Small intestine (tissue), 7 donors: Measurements from ENCODE around the gene NACC1. TPM values are rescaled to one million over a fixed set of nuclear protein-coding genes. Genes with fewer than 3 reads are reported as not detected.

Experiments
- DNase-seq, 2 donors: peaks; one replicate each; pipeline versions ENCODE4 v3.0.0 to v3.0.0-alpha.2; 2013
- FAIRE-seq: peaks from 2 replicates; lab custom pipeline; 2012; peaks lifted over from hg19 to GRCh38; lab: Jason Lieb, UNC
- H3K27ac ChIP-seq, 3 donors: one replicate each; pipeline ENCODE4 v1.5.1; 2013; ENCODE audit warnings: low read length in 2 of 3, mild to moderate bottlenecking in 2 of 3, control low read depth in 1 of 3, inconsistent platforms in 1 of 3, low read depth in 1 of 3, moderate library complexity in 1 of 3
- H3K27me3 ChIP-seq, 3 donors: one replicate each; pipeline ENCODE4 v1.6.1; 2013; ENCODE audit warnings: low read length in 3 of 3, inconsistent platforms in 1 of 3; ENCODE audit not compliant: control insufficient read depth in 3 of 3, insufficient read depth in 3 of 3
- H3K36me3 ChIP-seq, 3 donors: one replicate each; pipeline ENCODE4 v1.6.1; 2013; ENCODE audit warnings: low read length in 3 of 3, inconsistent platforms in 1 of 3, low read depth in 1 of 3, mild to moderate bottlenecking in 1 of 3, moderate library complexity in 1 of 3; ENCODE audit not compliant: control insufficient read depth in 3 of 3, insufficient read depth in 2 of 3
- H3K4me1 ChIP-seq, 3 donors: one replicate each; pipeline ENCODE4 v1.6.1; 2013; ENCODE audit warnings: low read length in 2 of 3, inconsistent platforms in 1 of 3, low read depth in 1 of 3, mild to moderate bottlenecking in 1 of 3, moderate library complexity in 1 of 3; ENCODE audit not compliant: control insufficient read depth in 3 of 3, insufficient read depth in 2 of 3
- H3K4me3 ChIP-seq, 3 donors: one replicate each; pipeline ENCODE4 v1.5.1; 2013; ENCODE audit warnings: low read length in 3 of 3, control low read depth in 1 of 3, inconsistent platforms in 1 of 3, low read depth in 1 of 3, mild to moderate bottlenecking in 1 of 3, moderate library complexity in 1 of 3
- H3K9me3 ChIP-seq, 2 donors: one replicate each; pipeline ENCODE4 v1.6.1; 2013; ENCODE audit warnings: low read depth in 1 of 2, low read length in 1 of 2; ENCODE audit not compliant: control insufficient read depth in 2 of 2, insufficient read depth in 1 of 2
- WGBS, 3 donors: extraction: QIAGEN DNeasy Blood & Tissue Kit; methylation state at CpG; one replicate each; pipeline ENCODE4 v1.1.7; 2013; 5-methylcytosine and 5-hydroxymethylcytosine counted together
- polyA plus RNA-seq, 4 donors: library from polyadenylated mRNA; stranded (reverse) in 3 of 4; unstranded in 1 of 4; fragments of 200-250 nt in 3 of 4; fragments of 120-200 nt in 1 of 4; gene quantifications; one replicate each; pipeline versions ENCODE4 v1.2.1 to v1.2.3, GENCODE V29; 2013
- donor health status: healthy with polysubstance abuse.
- donor health status: control.
- donor health status: control.
- donor health status: Bipolar disorder and iron deficiency.
- donor health status: healthy.

Gene NACC1
- polyA plus RNA-seq, 4 donors, result 7.6 to 51.6 (median 17.9) TPM

- Histone ChIP-seq H3K27me3 (no peaks in the 10 kb centered on the region), H3K4me3 (no peak overlapping the region), H3K27ac (no peak overlapping the region), H3K9me3 (no peaks in the 10 kb centered on the region), H3K4me1 (peaks cover 0 to 4% (median 0%) of the 10 kb centered on the region in 3 donors), H3K36me3 (peaks cover 0 to 43% (median 2%) of the 10 kb centered on the region in 3 donors)
- WGBS, 3 donors, result 85 to 91% (median 89%) methylated on average over 8 to 9 of the region's 9 CpGs
- DNase-seq (no peak), FAIRE-seq (no peak)
These were observed 9.0 kb downstream of the NACC1 start for GRCh38 chr19:13127051-13127450.

- H3K4me1 ChIP-seq, result no peaks in the 10 kb centered on the region
- 87 to 91% (median 91%) methylated on average over 6 of the region's 6 CpGs for WGBS, 3 donors
- no peak for FAIRE-seq
These were observed 9.9 kb downstream of the NACC1 start for GRCh38 chr19:13127811-13128575.

GRCh38 chr19:13128583-13128982 is 10.5 kb downstream of the NACC1 start:
- H3K4me1 ChIP-seq, result no peaks in the 10 kb centered on the region
- H3K9me3 ChIP-seq, result no peaks in the 10 kb centered on the region
- WGBS, 3 donors, result 55 to 74% (median 67%) methylated on average over 1 of the region's 1 CpG
- H3K27ac ChIP-seq, result no peak overlapping the region
- DNase-seq (no peak), FAIRE-seq (no peak)
- no peaks in the 10 kb centered on the region for H3K27me3 ChIP-seq
- no peak overlapping the region for H3K4me3 ChIP-seq
- H3K36me3 ChIP-seq, result peaks cover 0 to 45% (median 2%) of the 10 kb centered on the region in 3 donors

More at GRCh38 chr19:13127811-13128575, 9.9 kb downstream of the NACC1 start:
- Histone ChIP-seq H3K9me3 (no peaks in the 10 kb centered on the region), H3K4me3 (no peak overlapping the region), H3K36me3 (peaks cover 0 to 49% (median 2%) of the 10 kb centered on the region in 3 donors), H3K27me3 (no peaks in the 10 kb centered on the region), H3K27ac (no peak overlapping the region)
- no peak for DNase-seq

DNA sequence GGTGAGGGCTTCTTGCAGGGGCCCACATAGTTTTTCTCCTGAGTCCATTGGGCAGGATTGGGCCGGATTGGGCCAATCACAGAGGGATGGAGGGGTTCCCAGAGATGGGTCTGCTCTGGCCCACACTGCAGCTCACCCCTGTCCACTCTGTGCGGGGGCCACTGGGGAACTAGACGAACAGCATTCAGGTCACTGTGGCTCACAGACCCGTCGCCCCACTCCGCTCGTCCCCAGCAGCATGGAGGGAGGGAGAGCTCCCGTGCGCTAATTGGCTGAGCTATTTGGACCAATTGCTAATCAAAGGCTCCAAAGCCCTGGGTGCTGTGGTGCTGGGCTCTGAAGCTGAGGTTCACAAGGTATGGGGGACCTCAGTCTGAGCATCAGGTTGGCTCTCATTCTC is 11.3 kb downstream of the NACC1 start:
- H3K4me3 ChIP-seq, result no peak overlapping the region
- H3K27ac ChIP-seq, result no peak overlapping the region
- H3K36me3 ChIP-seq, result peaks cover 0 to 39% (median 1%) of the 10 kb centered on the region in 3 donors
- DNase-seq (no peak), FAIRE-seq (no peak)
- 93 to 97% (median 96%) methylated on average over 9 of the region's 9 CpGs for WGBS, 3 donors
- no peaks in the 10 kb centered on the region for H3K9me3 ChIP-seq
- H3K4me1 ChIP-seq, result no peaks in the 10 kb centered on the region
- H3K27me3 ChIP-seq, result no peaks in the 10 kb centered on the region

DNA sequence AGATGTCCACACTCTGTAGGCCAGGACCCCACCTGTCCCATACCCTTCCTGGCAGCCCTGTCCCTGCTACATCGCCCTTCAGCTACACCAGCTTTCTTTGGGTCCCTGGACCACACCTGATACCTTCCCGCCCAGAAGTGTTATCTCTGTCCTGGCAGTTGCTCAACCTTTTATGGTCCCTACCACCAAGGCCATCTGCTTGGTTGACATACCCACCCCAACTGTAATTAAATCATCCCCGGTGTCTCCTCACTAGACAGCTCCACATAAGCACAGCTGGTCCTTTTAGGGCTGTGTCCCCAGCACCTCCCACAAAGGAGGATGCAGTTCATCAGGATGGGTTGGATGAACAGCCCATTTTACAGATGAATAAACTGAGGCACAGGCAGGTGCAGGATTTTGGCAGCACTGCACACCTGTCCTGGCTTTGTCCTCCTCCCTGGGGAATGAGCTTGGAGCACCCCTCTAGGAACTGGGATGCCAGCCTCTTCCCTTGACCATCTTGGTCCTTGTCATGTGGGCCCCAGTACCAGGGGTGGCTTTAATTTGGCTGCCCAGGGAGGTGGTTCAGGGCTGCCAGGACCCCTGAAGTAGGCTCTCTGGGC is 12.9 kb downstream of the NACC1 start:
- H3K27me3 ChIP-seq, result no peaks in the 10 kb centered on the region
- no peaks in the 10 kb centered on the region for H3K9me3 ChIP-seq
- H3K4me3 ChIP-seq, result no peak overlapping the region
- no peaks in the 10 kb centered on the region for H3K4me1 ChIP-seq
- H3K36me3 ChIP-seq, result peaks cover 6 to 44% (median 6%) of the 10 kb centered on the region in 3 donors
- FAIRE-seq (no peak), DNase-seq (peak; percentile 22 to 36)
- no peak overlapping the region for H3K27ac ChIP-seq
- WGBS, 3 donors, result 40 to 77% (median 51%) methylated on average over 3 of the region's 3 CpGs

DNA sequence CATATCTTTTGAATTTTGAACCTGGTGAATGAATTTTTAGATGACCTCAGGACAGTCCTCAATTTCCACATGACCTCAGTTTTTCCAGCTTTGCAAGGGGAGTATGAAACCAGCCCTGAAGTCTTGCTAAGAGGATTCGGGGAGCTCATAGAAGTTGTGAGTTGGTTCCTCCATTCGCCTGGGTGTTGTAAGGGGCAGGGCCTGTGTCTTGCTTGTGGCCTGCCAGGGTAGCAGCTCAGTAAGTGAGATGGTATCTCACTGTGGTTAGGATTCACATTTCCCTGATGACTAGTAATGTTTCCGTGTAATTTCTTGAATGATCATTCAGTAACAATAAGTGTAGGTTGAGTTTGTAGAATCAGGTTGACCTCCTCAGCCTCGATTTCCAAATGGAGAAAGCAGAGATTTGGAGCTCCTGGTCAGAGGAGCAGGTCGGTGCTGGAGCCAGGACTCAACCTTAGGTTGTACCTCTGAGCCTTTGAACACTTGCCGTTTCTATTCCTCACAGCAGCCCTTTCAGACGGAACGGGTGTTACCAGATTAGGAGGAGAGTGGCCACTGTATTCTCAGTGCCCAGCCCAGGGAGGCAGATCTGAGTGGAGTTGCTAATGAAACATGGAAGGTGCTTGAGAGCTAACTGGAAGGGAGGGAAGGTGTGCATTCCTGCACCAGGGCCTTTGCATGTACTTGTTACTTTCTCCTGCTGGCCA is 14.6 kb downstream of the NACC1 start:
- Histone ChIP-seq H3K4me3 (no peak overlapping the region), H3K27me3 (no peaks in the 10 kb centered on the region), H3K27ac (no peak overlapping the region), H3K4me1 (no peaks in the 10 kb centered on the region), H3K9me3 (no peaks in the 10 kb centered on the region), H3K36me3 (peaks cover 11 to 54% (median 18%) of the 10 kb centered on the region in 3 donors)
- no peak for DNase-seq
- no peak for FAIRE-seq
- 78 to 82% (median 79%) methylated on average over 8 of the region's 8 CpGs for WGBS, 3 donors

DNA sequence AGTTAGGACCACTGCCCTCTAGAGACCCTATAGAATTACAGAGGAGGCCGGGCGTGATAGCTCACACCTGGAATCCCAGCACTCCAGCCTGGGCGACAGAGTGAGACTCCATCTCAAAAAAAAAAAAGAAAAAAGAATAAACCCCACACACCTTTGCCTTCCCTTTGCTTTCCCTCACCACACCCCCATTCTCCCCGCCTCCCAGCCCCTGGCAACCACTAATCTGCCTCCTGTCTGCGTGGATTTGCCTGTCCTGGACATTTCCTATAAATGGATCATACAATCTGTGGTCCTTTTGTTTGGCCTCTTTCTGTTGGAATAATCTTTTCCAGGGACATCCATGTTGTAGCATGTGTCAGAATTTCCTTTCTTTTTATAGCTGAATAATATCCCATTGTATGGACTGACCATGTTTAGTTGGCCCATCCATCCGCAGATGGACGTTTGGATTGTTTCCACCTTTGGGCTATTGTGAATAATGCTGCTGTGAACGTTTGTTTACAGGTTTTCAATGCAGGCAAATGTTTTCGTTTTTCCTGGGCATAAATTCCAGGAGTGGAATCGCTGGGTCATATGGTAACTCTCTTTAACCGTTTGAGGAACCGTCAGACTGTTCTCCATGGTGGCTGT is 15.3 kb downstream of the NACC1 start:
- FAIRE-seq (no peak), DNase-seq (no peak)
- Histone ChIP-seq H3K4me1 (no peaks in the 10 kb centered on the region), H3K27me3 (no peaks in the 10 kb centered on the region), H3K27ac (no peak overlapping the region), H3K9me3 (no peaks in the 10 kb centered on the region), H3K4me3 (no peak overlapping the region), H3K36me3 (peaks cover 17 to 57% (median 19%) of the 10 kb centered on the region in 3 donors)
- 70 to 85% (median 82%) methylated on average over 12 of the region's 12 CpGs for WGBS, 3 donors

DNA sequence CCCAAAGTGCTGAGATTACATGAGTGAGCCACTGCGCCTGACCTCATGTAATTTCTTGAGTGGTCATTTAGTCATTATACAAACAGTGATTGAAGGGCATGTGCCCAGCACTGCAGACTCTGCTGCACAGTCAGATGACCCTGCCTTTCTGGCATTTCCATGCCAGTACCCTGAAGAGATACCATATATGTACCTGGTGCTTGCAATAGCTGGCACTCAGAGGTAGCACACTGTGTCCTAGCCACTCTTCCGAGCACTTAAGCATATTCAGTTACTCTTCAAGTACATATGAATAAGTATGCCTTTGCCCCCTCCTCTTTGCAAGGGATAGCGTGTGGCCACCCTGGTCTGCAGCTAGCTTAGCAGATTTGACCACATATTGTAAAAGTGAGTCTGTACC is 16.6 kb downstream of the NACC1 start:
- Histone ChIP-seq H3K4me3 (no peak overlapping the region), H3K27me3 (no peaks in the 10 kb centered on the region), H3K4me1 (no peaks in the 10 kb centered on the region), H3K36me3 (peaks cover 19 to 60% (median 22%) of the 10 kb centered on the region in 3 donors), H3K9me3 (no peaks in the 10 kb centered on the region), H3K27ac (no peak overlapping the region)
- DNase-seq (no peak), FAIRE-seq (no peak)
- 95% methylated on average over 3 of the region's 3 CpGs for WGBS, 3 donors
